Lung (tissue), 12 donors: ENCODE data around the gene KCNMB2. TPM values are rescaled to one million over a fixed set of nuclear protein-coding genes. Genes with fewer than 3 reads are reported as not detected.
A peak's percentile ranks its signal among the peaks of the same experiment; 100 is the strongest.

ENCODE experiments used
- ATAC-seq: fragments of 200-7000 bp; cut with Tn5 transposase; one replicate; pipeline ENCODE4 v1.9.1; 2020; ENCODE audit warnings: moderate number of reproducible peaks; ENCODE audit not compliant: insufficient read depth, low FRiP score
- DNase-seq, 3 donors: peaks; one replicate each; pipeline ENCODE4 v3.0.0-alpha.2; 2013 to 2017
- H3K27ac ChIP-seq, 2 donors: one replicate each; pipeline ENCODE4 v1.5.1; 2013; ENCODE audit warnings: mild to moderate bottlenecking in 2 of 2, moderate library complexity in 2 of 2, control low read depth in 1 of 2, inconsistent platforms in 1 of 2, low read depth in 1 of 2, low read length in 1 of 2
- H3K27me3 ChIP-seq, 3 donors: one replicate each; pipeline ENCODE4 v1.5.1; 2013; ENCODE audit warnings: low read length in 2 of 3; ENCODE audit not compliant: control insufficient read depth in 3 of 3, insufficient read depth in 3 of 3
- H3K36me3 ChIP-seq, 4 donors: one replicate each; pipeline ENCODE4 v1.5.1; 2013; ENCODE audit warnings: low read length in 4 of 4, mild to moderate bottlenecking in 1 of 4, moderate library complexity in 1 of 4; ENCODE audit not compliant: control insufficient read depth in 4 of 4, insufficient read depth in 4 of 4
- H3K4me1 ChIP-seq, 5 donors: one replicate each; pipeline ENCODE4 v1.5.1; 2013; ENCODE audit warnings: low read length in 5 of 5, mild to moderate bottlenecking in 2 of 5, moderate library complexity in 1 of 5; ENCODE audit not compliant: control insufficient read depth in 5 of 5, insufficient read depth in 5 of 5
- H3K4me3 ChIP-seq: one replicate; pipeline ENCODE4 v1.5.1; 2013; ENCODE audit warnings: mild to moderate bottlenecking, control low read depth, moderate library complexity
- H3K9ac ChIP-seq, 2 donors: one replicate each; pipeline ENCODE4 v1.5.1; 2013; ENCODE audit warnings: low read length in 2 of 2, control low read depth in 1 of 2; ENCODE audit not compliant: insufficient read depth in 1 of 2
- H3K9me3 ChIP-seq, 4 donors: one replicate each; pipeline ENCODE4 v1.5.1; 2013; ENCODE audit warnings: low read length in 3 of 4, mild to moderate bottlenecking in 1 of 4, moderate library complexity in 1 of 4; ENCODE audit not compliant: control insufficient read depth in 4 of 4, insufficient read depth in 3 of 4
- WGBS, 2 donors: extraction: QIAGEN DNeasy Blood & Tissue Kit; methylation state at CpG; one replicate each; pipeline ENCODE4 v1.1.7; 2013; 5-methylcytosine and 5-hydroxymethylcytosine counted together
- polyA plus RNA-seq, 2 donors: library from polyadenylated mRNA; stranded (reverse); fragments of 200-250 nt; gene quantifications; one replicate each; pipeline ENCODE4 v1.2.1, GENCODE V29; 2013
- total RNA-seq, 2 donors: library from RNA; depleted of rRNA in 1 of 2; stranded (reverse); fragments of >200 nt in 1 of 2; gene quantifications; one replicate each; pipeline ENCODE4 v1.2.1, GENCODE V29; 2014 to 2021
- TF ChIP-seq, protein P1 (sequence below): IDR thresholded peaks from 2 replicates; pipeline ENCODE4 v1.5.1; 2012; ENCODE audit warnings: mild to moderate bottlenecking; ENCODE audit errors: control extremely low read depth, extremely low read depth
- donor health status: control.
- donor health status: control.
- donor health status: Bipolar disorder and iron deficiency.
- donor health status: healthy.
- donor health status: DM: yes; HTN: yes; CAD: no.

Gene KCNMB2
- total and polyA plus RNA-seq, 4 donors: 0.62 to 12.2 (median 1.2) TPM

DNA sequence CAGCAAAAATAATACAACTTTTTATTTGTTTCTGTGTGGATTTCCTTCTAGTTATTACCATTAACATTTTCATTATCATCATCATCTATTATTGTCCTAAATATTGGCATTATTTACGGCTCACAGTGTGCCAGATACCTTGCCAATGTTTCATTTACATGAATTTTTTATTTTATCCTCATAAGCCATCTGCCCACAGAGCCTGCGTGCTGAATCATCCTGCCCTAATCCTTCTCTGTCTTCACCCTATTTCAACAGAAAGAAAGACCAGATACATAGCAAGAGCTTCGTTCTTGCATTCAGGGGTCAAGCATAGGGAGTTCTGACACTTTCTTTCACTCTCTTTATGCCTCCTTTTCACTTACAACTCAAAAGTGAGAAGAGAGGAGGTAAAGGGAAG, 82.0 kb downstream of the KCNMB2 start:
- ATAC-seq (no peak), DNase-seq (peak in 1 of 3 donors; percentile 31)
- Histone ChIP-seq H3K9me3 (no peaks in the 10 kb centered on the region), H3K27me3 (no peaks in the 10 kb centered on the region), H3K9ac (peak overlapping the region in 1 of 2 donors; percentile 58), H3K4me3 (no peak overlapping the region), H3K4me1 (peaks cover 0 to 18% (median 4%) of the 10 kb centered on the region in 5 donors), H3K36me3 (peaks cover 0 to 5% (median 0%) of the 10 kb centered on the region in 4 donors), H3K27ac (no peak overlapping the region)
- TF ChIP-seq, protein P1, sequence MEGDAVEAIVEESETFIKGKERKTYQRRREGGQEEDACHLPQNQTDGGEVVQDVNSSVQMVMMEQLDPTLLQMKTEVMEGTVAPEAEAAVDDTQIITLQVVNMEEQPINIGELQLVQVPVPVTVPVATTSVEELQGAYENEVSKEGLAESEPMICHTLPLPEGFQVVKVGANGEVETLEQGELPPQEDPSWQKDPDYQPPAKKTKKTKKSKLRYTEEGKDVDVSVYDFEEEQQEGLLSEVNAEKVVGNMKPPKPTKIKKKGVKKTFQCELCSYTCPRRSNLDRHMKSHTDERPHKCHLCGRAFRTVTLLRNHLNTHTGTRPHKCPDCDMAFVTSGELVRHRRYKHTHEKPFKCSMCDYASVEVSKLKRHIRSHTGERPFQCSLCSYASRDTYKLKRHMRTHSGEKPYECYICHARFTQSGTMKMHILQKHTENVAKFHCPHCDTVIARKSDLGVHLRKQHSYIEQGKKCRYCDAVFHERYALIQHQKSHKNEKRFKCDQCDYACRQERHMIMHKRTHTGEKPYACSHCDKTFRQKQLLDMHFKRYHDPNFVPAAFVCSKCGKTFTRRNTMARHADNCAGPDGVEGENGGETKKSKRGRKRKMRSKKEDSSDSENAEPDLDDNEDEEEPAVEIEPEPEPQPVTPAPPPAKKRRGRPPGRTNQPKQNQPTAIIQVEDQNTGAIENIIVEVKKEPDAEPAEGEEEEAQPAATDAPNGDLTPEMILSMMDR: no peak
- 37 to 40% methylated on average over 3 of the region's 3 CpGs for WGBS, 2 donors

DNA sequence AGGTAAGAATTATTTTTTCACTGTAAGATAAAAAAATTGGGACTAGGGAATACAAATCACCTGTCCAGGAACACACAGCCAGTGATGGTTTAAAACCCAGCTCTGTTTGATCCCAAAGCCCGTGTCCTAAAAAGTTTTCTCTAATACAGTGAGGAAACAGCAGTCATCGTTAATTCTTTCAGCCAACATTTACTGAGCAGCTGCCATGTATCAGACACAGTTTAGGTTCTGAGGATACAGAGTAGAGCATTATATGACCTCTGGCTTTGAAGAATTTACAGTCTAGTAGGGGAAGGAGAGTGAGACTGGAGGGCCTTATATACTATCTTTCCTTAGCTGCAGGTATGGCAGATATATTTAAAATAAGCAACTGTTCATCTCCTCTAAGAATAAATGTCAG, 82.7 kb downstream of the KCNMB2 start:
- peak; percentile 68 to 96 (median 94) for DNase-seq
- no peak overlapping the region for H3K4me3 ChIP-seq
- 67 to 75% methylated on average over 2 of the region's 2 CpGs for WGBS, 2 donors

DNA sequence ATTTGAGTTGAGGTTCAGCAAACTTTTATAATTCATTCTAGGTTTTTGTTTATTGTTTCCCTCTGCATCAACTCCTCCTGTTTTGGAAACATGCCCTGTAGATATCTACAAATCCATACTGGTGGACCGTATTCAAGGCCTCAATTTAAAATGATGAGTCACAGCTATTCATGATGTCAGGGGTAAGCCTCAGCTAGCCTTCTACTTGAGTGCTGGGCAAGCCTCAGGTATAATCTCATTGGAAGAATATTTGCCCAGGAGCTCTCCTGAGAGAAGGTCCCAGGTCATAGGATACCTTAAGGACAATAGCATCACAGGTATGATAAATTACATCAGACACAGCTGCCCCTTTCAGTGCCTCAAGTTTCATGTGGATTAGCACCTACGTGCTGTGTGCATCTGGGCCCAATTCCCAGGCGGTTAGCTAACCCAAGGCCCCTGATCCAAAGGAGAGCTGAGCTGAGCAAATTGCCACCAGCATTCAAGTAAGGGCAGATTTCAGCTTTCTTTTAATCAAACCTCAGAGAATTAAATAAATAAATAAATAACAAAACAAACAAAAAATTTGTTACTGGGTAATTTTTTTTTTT, 87.5 kb downstream of the KCNMB2 start:
- Histone ChIP-seq H3K4me3 (no peak overlapping the region), H3K27me3 (no peaks in the 10 kb centered on the region), H3K4me1 (peaks cover 0 to 15% (median 4%) of the 10 kb centered on the region in 5 donors), H3K36me3 (no peaks in the 10 kb centered on the region), H3K9ac (no peak overlapping the region), H3K27ac (no peak overlapping the region), H3K9me3 (no peaks in the 10 kb centered on the region)
- DNase-seq: no peak
- no peak for ATAC-seq
- TF ChIP-seq, protein P1: no peak
- 57 to 60% methylated on average over 3 of the region's 3 CpGs for WGBS, 2 donors

More for the DNA sequence above, 82.7 kb downstream of the KCNMB2 start:
- TF ChIP-seq, protein P1: no peak
- no peak for ATAC-seq
- no peaks in the 10 kb centered on the region for H3K36me3 ChIP-seq
- H3K27me3 ChIP-seq: no peaks in the 10 kb centered on the region
- no peak overlapping the region for H3K9ac ChIP-seq
- peak overlapping the region in 1 of 2 donors; percentile 6 for H3K27ac ChIP-seq
- no peaks in the 10 kb centered on the region for H3K9me3 ChIP-seq
- H3K4me1 ChIP-seq: peaks cover 0 to 22% (median 6%) of the 10 kb centered on the region in 5 donors

DNA sequence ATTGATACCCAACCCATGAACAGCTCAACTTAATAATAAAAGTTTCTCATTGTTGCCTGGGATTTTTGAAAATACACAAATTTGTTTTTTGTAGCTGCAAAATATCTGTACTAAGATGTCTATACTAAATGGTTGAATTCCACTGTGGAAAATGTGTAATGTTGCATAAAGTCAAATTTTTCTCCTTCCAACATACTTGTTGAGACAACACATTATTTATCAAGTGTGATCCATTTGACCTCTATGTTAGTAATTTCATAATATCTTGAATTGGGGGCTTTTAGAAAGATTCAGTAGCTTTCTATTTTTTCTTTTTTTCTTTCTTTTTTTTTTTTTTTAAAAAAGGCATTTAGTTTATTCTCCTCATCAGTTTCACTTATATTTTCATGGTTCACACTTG, 88.0 kb downstream of the KCNMB2 start:
- H3K27ac ChIP-seq: no peak overlapping the region
- no peaks in the 10 kb centered on the region for H3K27me3 ChIP-seq
- DNase-seq (peak in 2 of 3 donors; percentile 54 to 68), ATAC-seq (no peak)
- no peaks in the 10 kb centered on the region for H3K9me3 ChIP-seq
- no peak overlapping the region for H3K9ac ChIP-seq
- TF ChIP-seq, protein P1: no peak
- H3K36me3 ChIP-seq: no peaks in the 10 kb centered on the region
- no peak overlapping the region for H3K4me3 ChIP-seq
- H3K4me1 ChIP-seq: peaks cover 0 to 10% (median 4%) of the 10 kb centered on the region in 5 donors
